ENCODE results near the gene PHKG2. TPM values are rescaled to one million over a fixed set of nuclear protein-coding genes. Genes with fewer than 3 reads are reported as not detected.

Gene PHKG2
- total and polyA plus RNA-seq, 3 donors from 2014 or later, result 78.4 to 312 (median 129) TPM

DNA sequence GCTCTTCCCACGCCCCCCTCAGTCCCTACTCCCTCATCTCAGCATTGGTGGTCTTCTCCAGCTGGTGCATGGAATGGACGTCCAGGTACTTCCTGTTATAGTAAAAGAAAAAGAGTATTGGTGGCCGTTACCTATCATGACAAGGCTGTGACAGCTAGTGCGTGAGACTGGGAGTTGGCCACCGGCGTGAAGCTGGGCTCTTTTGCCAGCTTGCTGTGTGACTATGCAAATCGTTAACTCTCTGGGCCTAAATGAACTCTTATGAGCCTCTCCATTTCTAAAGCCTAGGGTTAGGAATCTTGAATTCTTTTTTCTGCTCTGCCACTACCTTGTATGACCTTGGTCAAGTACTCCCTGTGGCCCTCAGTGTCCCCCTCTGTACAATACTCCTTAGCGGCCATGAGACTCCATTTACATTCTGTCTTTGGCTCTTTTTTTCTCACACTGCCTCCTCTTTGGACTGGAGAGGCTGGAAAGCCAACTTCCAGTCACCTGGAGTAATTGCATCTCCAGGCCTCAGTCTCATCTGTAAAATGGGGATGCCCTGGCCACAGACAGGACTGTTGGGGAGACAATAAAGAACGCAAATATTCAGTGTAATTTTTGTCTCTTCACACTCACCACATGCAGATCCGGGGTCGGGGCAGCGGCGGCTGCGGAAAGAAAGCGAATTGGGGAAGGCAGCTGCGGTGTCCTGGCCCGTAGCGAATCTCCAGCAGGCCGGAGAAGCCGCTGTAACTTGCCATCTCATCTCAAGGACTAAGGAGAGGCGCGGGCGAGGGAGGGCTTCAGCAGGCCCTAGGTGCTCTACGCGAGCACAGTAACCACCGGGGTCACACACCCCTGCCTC lies 12.6 kb downstream of the PHKG2 start:
- TF ChIP-seq, protein P1, sequence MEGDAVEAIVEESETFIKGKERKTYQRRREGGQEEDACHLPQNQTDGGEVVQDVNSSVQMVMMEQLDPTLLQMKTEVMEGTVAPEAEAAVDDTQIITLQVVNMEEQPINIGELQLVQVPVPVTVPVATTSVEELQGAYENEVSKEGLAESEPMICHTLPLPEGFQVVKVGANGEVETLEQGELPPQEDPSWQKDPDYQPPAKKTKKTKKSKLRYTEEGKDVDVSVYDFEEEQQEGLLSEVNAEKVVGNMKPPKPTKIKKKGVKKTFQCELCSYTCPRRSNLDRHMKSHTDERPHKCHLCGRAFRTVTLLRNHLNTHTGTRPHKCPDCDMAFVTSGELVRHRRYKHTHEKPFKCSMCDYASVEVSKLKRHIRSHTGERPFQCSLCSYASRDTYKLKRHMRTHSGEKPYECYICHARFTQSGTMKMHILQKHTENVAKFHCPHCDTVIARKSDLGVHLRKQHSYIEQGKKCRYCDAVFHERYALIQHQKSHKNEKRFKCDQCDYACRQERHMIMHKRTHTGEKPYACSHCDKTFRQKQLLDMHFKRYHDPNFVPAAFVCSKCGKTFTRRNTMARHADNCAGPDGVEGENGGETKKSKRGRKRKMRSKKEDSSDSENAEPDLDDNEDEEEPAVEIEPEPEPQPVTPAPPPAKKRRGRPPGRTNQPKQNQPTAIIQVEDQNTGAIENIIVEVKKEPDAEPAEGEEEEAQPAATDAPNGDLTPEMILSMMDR (IDR thresholded peaks at IDR 0.05), result no peak
- TF ChIP-seq POLR2A (IDR thresholded peaks at IDR 0.05), result no peak

DNA sequence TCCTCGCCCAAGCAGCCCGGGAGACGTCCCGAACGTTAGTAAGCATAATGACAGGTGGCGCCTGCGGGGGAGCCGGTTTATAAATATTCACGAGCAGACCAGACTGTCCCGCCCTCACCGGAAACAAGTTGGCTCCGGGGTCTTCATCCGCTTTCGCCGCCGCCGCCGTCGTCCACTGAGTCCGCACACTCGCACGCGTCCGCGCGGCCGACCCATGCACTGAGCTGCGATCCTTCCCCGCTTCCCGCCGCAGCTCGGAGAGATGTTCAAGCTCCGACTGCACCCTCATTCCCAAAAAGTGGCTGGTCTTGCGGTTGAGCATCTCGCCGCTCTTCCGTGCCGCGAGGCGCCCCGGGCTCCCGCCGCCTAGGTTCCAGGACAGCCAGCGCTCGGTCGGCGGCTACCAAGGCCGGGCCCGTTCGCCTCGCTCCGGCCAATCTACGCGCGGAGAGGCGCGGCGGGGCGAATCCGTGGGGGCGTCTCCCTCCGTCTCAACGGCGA lies 13.3 kb downstream of the PHKG2 start:
- no peaks in the 10 kb centered on the region for H3K27me3 ChIP-seq
- peaks cover 22% of the 10 kb centered on the region for H3K4me1 ChIP-seq
- H3K4me3 ChIP-seq, result peak overlapping the region; percentile 80 to 83
- no peaks in the 10 kb centered on the region for H3K36me3 ChIP-seq (ENCODE audit: low read depth, missing control alignments)
- H3K27ac ChIP-seq, result peak overlapping the region; percentile 25 to 87
- H3K9me3 ChIP-seq, result no peaks in the 10 kb centered on the region
- intact Hi-C loops (cut with DNase I; ENCODE audit: low total_unique reads), result no loop called here
- peak; percentile 57 for DNase-seq
- WGBS, 2 donors, result 0% methylated on average over 9 to 64 of the region's 64 CpGs
- TF ChIP-seq, protein P1 (IDR thresholded peaks at IDR 0.05), result no peak
- TF ChIP-seq POLR2A (IDR thresholded peaks at IDR 0.05), result no peak

More for the DNA sequence above, 12.6 kb downstream of the PHKG2 start:
- Histone ChIP-seq H3K27me3 (no peaks in the 10 kb centered on the region), H3K36me3 (ENCODE audit: low read depth, missing control alignments) (no peaks in the 10 kb centered on the region), H3K27ac (peak overlapping the region; percentile 25 to 87), H3K9me3 (no peaks in the 10 kb centered on the region), H3K4me1 (peaks cover 22% of the 10 kb centered on the region), H3K4me3 (peak overlapping the region; percentile 80 to 83)
- intact Hi-C loops (cut with DNase I; ENCODE audit: low total_unique reads), result no loop called here
- 25 to 26% methylated on average over 26 of the region's 26 CpGs for WGBS, 2 donors
- no peak for DNase-seq

DNA sequence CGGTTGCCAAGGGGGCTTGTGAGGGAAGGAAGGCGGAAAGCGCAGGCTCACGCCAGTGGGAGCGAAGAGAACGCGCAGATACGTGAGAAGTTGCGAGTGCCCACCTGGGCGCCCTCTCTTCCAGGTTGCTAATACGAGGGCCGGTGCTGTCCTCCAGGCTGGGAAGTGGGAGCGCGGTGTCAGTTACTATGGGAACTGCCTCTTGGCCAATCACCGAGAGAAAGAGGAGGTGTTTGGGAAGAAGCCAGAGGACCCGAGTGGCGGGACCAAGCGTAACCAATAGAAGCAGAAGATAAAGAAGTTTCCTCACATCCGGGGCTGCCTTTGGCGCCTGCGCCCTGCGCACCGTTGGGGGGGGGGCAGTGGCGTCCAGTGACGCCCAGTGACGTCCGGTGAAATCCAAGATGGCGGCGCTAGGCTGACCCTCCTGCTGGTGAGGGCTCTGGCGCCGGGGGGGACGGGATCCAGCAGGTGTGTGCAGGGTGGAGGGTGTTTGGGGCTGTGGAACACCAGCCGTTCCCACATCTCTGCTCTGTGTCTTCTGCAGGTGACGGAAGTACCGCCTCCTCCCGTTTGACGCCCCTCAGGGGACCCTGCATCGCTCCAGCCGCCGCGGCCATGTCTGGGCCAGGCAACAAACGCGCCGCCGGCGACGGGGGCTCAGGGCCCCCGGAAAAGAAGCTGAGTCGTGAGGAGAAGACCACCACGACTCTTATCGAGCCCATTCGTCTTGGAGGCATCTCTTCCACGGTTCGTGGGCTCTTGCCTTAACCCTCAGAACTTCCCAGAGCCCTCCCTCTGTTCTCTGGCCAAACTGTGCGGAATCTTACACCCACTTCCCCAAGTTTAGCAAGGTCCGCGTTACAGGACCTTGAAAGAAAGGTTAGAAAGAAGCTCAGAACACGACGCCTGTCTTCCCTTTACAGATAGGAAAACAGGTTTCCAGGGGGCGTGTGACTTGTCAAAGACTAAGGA lies 14.0 kb downstream of the PHKG2 start, which contains the start of the genes CFAP119 and RNF40:
Gene CFAP119 (minus strand): TSS at position 135 of the 975 bp plus-strand sequence. CDS start 314 bp downstream, outside the sequence.
Gene RNF40 (plus strand): TSS at position 395 of the 975 bp plus-strand sequence. CDS start 224 bp downstream, at position 619.
- WGBS, 2 donors, result 1 to 2% methylated on average over 34 to 59 of the region's 60 CpGs
- H3K4me3 ChIP-seq, result peak within 1 kb of the TSS; percentile 80 to 83
- intact Hi-C loops (cut with DNase I; ENCODE audit: low total_unique reads), result no loop called here
- peaks cover 22% of the 10 kb centered on the region for H3K4me1 ChIP-seq
- TF ChIP-seq, protein P1 (IDR thresholded peaks at IDR 0.05), result peak in 1 of 3 experiments; percentile 3
- TF ChIP-seq POLR2A (IDR thresholded peaks at IDR 0.05), result no peak
- peak within 1 kb of the TSS; percentile 87 to 88 for H3K27ac ChIP-seq
- H3K9me3 ChIP-seq, result no peaks in the 10 kb centered on the region
- no peaks in the 10 kb centered on the region for H3K36me3 ChIP-seq (ENCODE audit: low read depth, missing control alignments)
- peak; percentile 98 for DNase-seq
- no peaks in the 10 kb centered on the region for H3K27me3 ChIP-seq

DNA sequence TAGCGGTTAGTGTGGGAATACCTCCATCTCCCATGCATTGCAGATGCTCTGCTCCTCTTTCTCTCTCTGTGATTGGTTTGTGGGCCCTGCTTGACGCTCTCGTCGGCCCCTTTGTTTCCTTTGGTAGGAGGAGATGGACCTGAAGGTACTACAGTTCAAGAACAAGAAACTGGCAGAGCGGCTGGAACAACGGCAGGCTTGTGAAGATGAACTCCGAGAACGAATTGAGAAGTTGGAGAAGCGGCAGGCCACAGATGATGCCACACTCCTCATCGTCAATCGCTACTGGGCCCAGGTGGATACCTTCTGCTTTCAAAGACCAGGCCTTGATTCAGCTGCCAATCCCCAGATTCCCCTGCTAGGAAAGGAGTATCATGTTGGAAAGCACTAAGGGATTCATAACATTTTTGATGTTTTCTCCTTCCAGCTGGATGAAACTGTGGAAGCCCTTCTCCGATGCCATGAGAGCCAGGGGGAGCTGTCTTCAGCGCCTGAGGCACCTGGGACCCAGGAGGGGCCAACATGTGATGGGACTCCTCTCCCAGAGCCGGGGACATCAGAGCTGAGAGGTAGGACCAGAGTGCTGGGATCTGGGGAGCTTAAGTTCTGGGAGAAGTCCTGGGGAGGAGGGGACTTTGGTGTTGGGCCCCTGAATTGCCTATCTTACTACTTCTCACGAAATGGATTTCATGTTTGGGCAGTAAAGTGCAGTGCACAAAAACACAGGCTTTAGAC lies 14.9 kb downstream of the PHKG2 start:
- H3K36me3 ChIP-seq (ENCODE audit: low read depth, missing control alignments), result no peaks in the 10 kb centered on the region
- WGBS, 2 donors, result 47 to 54% methylated on average over 15 of the region's 15 CpGs
- intact Hi-C loops (cut with DNase I; ENCODE audit: low total_unique reads), result no loop called here
- peak overlapping the region; percentile 80 to 83 for H3K4me3 ChIP-seq
- no peaks in the 10 kb centered on the region for H3K27me3 ChIP-seq
- H3K9me3 ChIP-seq, result no peaks in the 10 kb centered on the region
- peaks cover 22% of the 10 kb centered on the region for H3K4me1 ChIP-seq
- H3K27ac ChIP-seq, result peak overlapping the region; percentile 87 to 88
- no peak for TF ChIP-seq POLR2A (IDR thresholded peaks at IDR 0.05)
- TF ChIP-seq, protein P1 (IDR thresholded peaks at IDR 0.05), result no peak
- no peak for DNase-seq
